ENCODE measurements around the gene C1QTNF7.

Gene C1QTNF7

DNA sequence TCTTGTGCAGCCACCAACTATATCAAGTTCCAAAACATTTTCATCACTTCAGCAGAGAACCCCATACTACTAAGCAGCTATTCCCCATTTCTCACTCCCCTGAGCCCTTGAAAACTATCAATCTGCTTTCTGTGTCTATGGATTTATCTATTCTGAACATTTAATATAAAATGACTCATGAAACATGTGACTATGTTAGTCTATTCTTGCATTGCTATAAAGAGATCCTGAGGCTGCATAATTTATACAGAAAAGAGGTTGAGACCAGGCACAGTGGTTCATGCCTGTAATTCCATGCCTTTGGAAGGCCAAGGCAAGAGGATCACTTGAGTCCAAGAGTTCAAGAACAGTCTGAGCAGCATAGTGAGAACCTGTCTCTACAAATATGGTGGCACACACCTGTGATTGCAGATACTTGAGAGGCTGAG, 10.6 kb upstream of the C1QTNF7 start:
- POLR2A ChIA-PET (ENCODE audit: low non-redundant PET), result no interaction called here
- no peak for TF ChIP-seq CTCF (conservative IDR thresholded peaks at IDR 0.05; ENCODE audit: low read depth)
- no peak for DNase-seq (ENCODE audit: low spot score)
- no peak overlapping the region for H3K27ac ChIP-seq
- CTCF ChIA-PET, result no interaction called here

DNA sequence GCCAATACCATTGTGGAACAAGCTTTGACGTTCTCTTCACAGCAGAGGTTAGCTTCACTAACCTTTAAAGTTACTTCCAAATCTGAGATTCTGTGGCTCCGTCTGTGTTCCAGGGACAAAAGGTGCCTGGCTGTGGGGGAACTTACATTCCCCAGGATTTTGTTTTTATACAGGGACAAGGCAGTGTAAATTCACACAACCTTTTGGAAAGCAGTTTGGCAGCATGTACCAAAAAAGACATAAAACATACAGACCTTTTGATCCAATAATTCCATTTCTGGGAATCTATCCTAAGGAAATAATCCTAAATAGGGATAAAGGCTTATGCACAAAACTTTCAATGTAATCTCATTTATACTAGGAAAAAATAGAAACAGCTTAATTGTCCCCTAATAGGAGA, 8.9 kb upstream of the C1QTNF7 start:
- no peak for TF ChIP-seq CTCF (conservative IDR thresholded peaks at IDR 0.05; ENCODE audit: low read depth)
- H3K27ac ChIP-seq, result no peak overlapping the region
- no peak for DNase-seq (ENCODE audit: low spot score)
- CTCF ChIA-PET, result no interaction called here
- POLR2A ChIA-PET (ENCODE audit: low non-redundant PET), result no interaction called here

DNA sequence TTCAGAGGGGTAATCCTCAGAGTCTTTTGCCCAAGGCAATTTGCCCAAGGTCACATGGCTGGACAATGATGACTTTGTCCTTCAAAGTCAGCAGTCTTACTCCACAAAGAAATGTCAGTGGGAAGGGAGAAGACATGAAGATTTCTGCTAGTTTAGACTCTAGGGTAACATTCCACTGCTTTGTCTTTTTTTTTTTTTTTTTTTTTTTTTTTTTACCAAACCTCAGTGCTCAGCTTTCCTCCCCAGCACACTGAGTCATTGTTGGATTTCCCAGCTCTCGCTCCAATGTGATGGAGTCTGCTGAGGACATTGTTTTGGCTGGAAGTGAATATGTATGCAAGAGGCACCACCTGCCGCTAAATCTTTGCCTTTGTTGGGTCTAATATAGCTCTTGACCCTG, 7.2 kb upstream of the C1QTNF7 start:
- POLR2A ChIA-PET (ENCODE audit: low non-redundant PET), result no interaction called here
- no peak for TF ChIP-seq CTCF (conservative IDR thresholded peaks at IDR 0.05; ENCODE audit: low read depth)
- H3K27ac ChIP-seq, result no peak overlapping the region
- no peak for DNase-seq (ENCODE audit: low spot score)
- CTCF ChIA-PET, result no interaction called here

DNA sequence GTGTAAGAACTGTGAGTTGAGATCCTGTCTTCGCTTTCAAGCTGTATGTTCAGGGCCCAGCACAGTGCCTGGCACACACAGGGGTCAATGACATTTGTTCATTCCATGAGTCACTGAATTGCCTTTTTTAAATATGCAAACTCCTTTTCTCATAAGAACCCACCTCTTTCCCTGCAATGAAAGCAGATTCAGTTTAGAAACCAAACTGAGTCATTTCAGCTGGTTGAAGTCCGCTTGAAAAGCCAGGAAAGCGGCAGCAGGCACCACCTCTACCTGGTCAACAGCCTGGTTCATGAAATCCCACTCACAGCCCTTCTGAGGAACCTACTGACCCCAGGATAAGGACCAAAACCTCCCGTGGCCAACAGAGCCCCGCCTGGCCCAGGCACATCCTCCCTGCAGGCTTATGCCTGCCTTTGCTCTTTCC, 4.5 kb upstream of the C1QTNF7 start:
- POLR2A ChIA-PET (ENCODE audit: low non-redundant PET), result no interaction called here
- TF ChIP-seq CTCF (conservative IDR thresholded peaks at IDR 0.05; ENCODE audit: low read depth), result no peak
- no peak overlapping the region for H3K27ac ChIP-seq
- DNase-seq (ENCODE audit: low spot score), result no peak
- CTCF ChIA-PET, result no interaction called here

GRCh38 chr4:15425520-15425919, 2.3 kb upstream of the C1QTNF7 start:
- POLR2A ChIA-PET (ENCODE audit: low non-redundant PET), result no interaction called here
- no peak overlapping the region for H3K27ac ChIP-seq
- peak; percentile 63 for DNase-seq (ENCODE audit: low spot score)
- TF ChIP-seq CTCF (conservative IDR thresholded peaks at IDR 0.05; ENCODE audit: low read depth), result no peak
- CTCF ChIA-PET, result no interaction called here

DNA sequence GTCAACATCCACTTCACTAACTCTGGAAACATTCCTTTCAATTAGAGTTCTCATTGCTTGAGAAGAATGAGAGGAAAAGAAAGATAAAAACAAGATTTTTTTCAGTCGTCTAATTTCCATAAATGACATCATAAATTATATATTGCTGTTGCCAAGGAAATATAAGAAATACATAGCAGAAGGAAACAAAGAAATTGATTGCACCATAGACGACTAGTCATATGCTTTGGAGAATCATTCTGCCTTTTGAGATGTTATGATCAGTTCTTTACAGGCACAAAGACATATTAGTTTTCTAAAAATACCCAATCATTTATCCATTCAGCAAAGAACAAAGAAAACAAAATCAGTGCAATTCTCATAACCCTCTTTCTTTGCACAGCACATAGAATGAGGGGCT, 672 bp upstream of the C1QTNF7 start:
- ChIA-PET POLR2A (ENCODE audit: low non-redundant PET) (no interaction called here), CTCF (interaction anchor here (0.6 kb wide), 1 partner anchor 321 kb away, joined by 4 read pairs; no protein-coding TSS in a partner anchor)
- H3K27ac ChIP-seq, result no peak overlapping the region
- no peak for TF ChIP-seq CTCF (conservative IDR thresholded peaks at IDR 0.05; ENCODE audit: low read depth)
- DNase-seq (ENCODE audit: low spot score), result no peak

- TF ChIP-seq CTCF (conservative IDR thresholded peaks at IDR 0.05; ENCODE audit: low read depth), result no peak
- DNase-seq (ENCODE audit: low spot score), result no peak
- no peak overlapping the region for H3K27ac ChIP-seq
Observed at GRCh38 chr4:15428611-15429010, 778 bp downstream of the C1QTNF7 start.

More at GRCh38 chr4:15428611-15429010, 778 bp downstream of the C1QTNF7 start:
- CTCF ChIA-PET, result no interaction called here
- POLR2A ChIA-PET (ENCODE audit: low non-redundant PET), result no interaction called here

Data from RWPE1 (cell line).